GM12878 (cell line): ENCODE results near the gene LARGE1. TPM values are rescaled to one million over a fixed set of nuclear protein-coding genes. Genes with fewer than 3 reads are reported as not detected.

Experiments used
- CEBPB ChIP-seq, 2 experiments: fragments of 150-350 bp in 1 of 2; IDR thresholded peaks; 2 replicates each; pipeline ENCODE4 v1.6.1; 2012 to 2014; ENCODE audit warnings: low read depth in 2 of 2, low read length in 2 of 2, borderline replicate concordance in 1 of 2, inconsistent platforms in 1 of 2
- CHD1 ChIP-seq: IDR thresholded peaks from 2 replicates; pipeline ENCODE4 v1.6.1; 2012; ENCODE audit warnings: low read depth, low read length, improper control_type of control experiment
- HDAC6 ChIP-seq: fragments of 200-600 bp; sonication (generic); IDR thresholded peaks from one replicate; pipeline ENCODE4 v1.8.0; 2017; ENCODE audit warnings: antibody characterized with exemption; ENCODE audit not compliant: unreplicated experiment
- JUND ChIP-seq: IDR thresholded peaks from 2 replicates; pipeline ENCODE4 v1.6.1; 2012; ENCODE audit warnings: low read depth, mild to moderate bottlenecking, low read length, improper control_type of control experiment, moderate library complexity
- NBN ChIP-seq: fragments of 450-650 bp; IDR thresholded peaks from 2 replicates; pipeline ENCODE4 v1.6.1; 2016
- RCOR1 ChIP-seq: conservative IDR thresholded peaks from 2 replicates; pipeline ENCODE4 v1.6.1; 2012; ENCODE audit warnings: low read depth, low read length, improper control_type of control experiment
- SIX5 ChIP-seq: IDR thresholded peaks from 2 replicates; pipeline ENCODE4 v1.6.1; 2011; ENCODE audit warnings: mild to moderate bottlenecking, low read depth, low read length, moderate library complexity; ENCODE audit not compliant: severe bottlenecking
- SMAD1 ChIP-seq: fragments of 450-650 bp; IDR thresholded peaks from 2 replicates; pipeline ENCODE4 v1.6.1; 2018; ENCODE audit warnings: mild to moderate bottlenecking, low read depth; ENCODE audit not compliant: partially characterized antibody
- polyA plus RNA-seq, 11 experiments: library from polyadenylated mRNA; depleted of rRNA in 4 of 11; unstranded in 6 of 11; stranded (reverse) in 5 of 11; fragments of >200 nt; fragmentation: Nextera tagmentation in 4 of 11; fragmentation: Illumina TruSeq in 1 of 11; extraction: Ambion mirVana in 4 of 11; extraction: Trizol in 1 of 11; gene quantifications; 1 replicate in 1 of 11; 2 replicates in 10 of 11; pipeline versions ENCODE4 v1.2.1 to v1.2.3, GENCODE V29; 2011 to 2016; ENCODE audit warnings: inconsistent platforms in 2 of 11, missing spikeins in 2 of 11, low read depth in 1 of 11
- total RNA-seq, 4 experiments: library from RNA; depleted of rRNA in 3 of 4; stranded (reverse); fragments of >200 nt in 3 of 4; fragmentation: Illumina TruSeq in 1 of 4; extraction: Trizol in 1 of 4; gene quantifications; 2 replicates each; pipeline versions ENCODE4 v1.2.1 to v1.2.3, GENCODE V29; 2013 to 2021
- TF ChIP-seq, protein P1 (sequence below): fragments of 450-650 bp; IDR thresholded peaks from 2 replicates; pipeline ENCODE4 v1.6.1; 2018; ENCODE audit warnings: mild to moderate bottlenecking, low read depth, moderate library complexity; ENCODE audit not compliant: partially characterized antibody
- TF ChIP-seq, protein P2 (sequence below): IDR thresholded peaks from 2 replicates; pipeline ENCODE4 v1.6.1; 2012; ENCODE audit warnings: low read depth, low read length, improper control_type of control experiment
- TF ChIP-seq, protein P3 (sequence below): fragments of 450-650 bp; IDR thresholded peaks from 2 replicates; pipeline ENCODE4 v1.6.1; 2017; ENCODE audit warnings: borderline replicate concordance
- TF ChIP-seq, protein P4 (sequence below): fragments of 450-650 bp; IDR thresholded peaks from 2 replicates; pipeline ENCODE4 v1.6.1; 2016; ENCODE audit warnings: mild to moderate bottlenecking, moderate library complexity, borderline replicate concordance
- TF ChIP-seq, protein P5 (sequence below), 3 experiments: IDR thresholded peaks in 2 of 3; conservative IDR thresholded peaks in 1 of 3; 2 replicates each; pipeline ENCODE4 v1.5.1; 2011; ENCODE audit warnings: low read depth in 3 of 3, low read length in 3 of 3, mild to moderate bottlenecking in 3 of 3, control low read depth in 2 of 3, moderate library complexity in 2 of 3, inconsistent platforms in 1 of 3, mixed read lengths in 1 of 3; ENCODE audit not compliant: control insufficient read depth in 2 of 3, insufficient read depth in 1 of 3; ENCODE audit errors: extremely low read depth in 1 of 3
- TF ChIP-seq, protein P6 (sequence below): fragments of 450-650 bp; conservative IDR thresholded peaks from 2 replicates; pipeline ENCODE4 v1.6.1; 2017; ENCODE audit warnings: mild to moderate bottlenecking, moderate library complexity

Gene LARGE1
- total and polyA plus RNA-seq, 10 of the 15 experiments (the other 5 are each of a cell fraction or from before 2014, with no cell fraction given) = 3.2 to 41.4 (median 17.3) TPM

DNA sequence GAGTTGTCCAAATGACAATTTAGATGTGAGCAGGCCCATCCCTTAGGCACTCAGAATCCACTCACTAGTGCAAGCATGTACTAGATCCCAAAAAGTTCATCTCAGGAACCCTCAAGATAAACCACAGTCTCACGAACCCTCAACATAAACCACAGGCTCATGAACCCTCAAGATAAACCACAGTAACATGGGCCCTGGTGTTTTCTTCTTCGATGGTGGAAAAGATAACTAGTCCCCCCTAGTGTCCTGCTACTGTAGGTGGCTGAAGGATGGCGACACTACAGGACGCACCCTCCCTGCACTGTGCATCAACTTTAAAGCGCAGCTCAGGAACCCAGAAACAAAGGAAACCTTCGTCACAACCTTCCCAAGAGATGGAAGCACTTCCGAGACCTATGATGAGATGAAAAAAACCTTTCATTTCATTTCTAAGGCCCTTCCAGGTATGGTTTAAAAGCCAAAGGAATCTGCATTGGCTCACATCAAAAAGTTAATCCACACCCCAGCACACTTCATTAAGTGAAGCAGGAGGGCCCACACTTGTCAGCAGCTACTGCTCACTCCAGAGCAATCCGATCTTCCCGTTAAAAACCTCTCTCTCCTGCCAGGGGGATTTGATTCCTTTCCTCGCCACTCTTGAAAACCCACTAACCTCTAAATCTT, 2.4 kb downstream of the LARGE1 start (continued):
- TF ChIP-seq, protein P1, sequence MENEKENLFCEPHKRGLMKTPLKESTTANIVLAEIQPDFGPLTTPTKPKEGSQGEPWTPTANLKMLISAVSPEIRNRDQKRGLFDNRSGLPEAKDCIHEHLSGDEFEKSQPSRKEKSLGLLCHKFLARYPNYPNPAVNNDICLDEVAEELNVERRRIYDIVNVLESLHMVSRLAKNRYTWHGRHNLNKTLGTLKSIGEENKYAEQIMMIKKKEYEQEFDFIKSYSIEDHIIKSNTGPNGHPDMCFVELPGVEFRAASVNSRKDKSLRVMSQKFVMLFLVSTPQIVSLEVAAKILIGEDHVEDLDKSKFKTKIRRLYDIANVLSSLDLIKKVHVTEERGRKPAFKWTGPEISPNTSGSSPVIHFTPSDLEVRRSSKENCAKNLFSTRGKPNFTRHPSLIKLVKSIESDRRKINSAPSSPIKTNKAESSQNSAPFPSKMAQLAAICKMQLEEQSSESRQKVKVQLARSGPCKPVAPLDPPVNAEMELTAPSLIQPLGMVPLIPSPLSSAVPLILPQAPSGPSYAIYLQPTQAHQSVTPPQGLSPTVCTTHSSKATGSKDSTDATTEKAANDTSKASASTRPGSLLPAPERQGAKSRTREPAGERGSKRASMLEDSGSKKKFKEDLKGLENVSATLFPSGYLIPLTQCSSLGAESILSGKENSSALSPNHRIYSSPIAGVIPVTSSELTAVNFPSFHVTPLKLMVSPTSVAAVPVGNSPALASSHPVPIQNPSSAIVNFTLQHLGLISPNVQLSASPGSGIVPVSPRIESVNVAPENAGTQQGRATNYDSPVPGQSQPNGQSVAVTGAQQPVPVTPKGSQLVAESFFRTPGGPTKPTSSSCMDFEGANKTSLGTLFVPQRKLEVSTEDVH = no peak
- TF ChIP-seq RCOR1 (no peak), JUND (no peak), SMAD1 (no peak), HDAC6 (no peak), CHD1 (no peak), CEBPB (IDR thresholded peaks at IDR 0.05; ENCODE audit: borderline replicate concordance in 1 of 2, low read depth in 2 of 2, low read length in 2 of 2) (no peak), SIX5 (no peak), NBN (no peak)
- TF ChIP-seq, protein P2, sequence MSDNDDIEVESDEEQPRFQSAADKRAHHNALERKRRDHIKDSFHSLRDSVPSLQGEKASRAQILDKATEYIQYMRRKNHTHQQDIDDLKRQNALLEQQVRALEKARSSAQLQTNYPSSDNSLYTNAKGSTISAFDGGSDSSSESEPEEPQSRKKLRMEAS = no peak
- TF ChIP-seq, protein P3, sequence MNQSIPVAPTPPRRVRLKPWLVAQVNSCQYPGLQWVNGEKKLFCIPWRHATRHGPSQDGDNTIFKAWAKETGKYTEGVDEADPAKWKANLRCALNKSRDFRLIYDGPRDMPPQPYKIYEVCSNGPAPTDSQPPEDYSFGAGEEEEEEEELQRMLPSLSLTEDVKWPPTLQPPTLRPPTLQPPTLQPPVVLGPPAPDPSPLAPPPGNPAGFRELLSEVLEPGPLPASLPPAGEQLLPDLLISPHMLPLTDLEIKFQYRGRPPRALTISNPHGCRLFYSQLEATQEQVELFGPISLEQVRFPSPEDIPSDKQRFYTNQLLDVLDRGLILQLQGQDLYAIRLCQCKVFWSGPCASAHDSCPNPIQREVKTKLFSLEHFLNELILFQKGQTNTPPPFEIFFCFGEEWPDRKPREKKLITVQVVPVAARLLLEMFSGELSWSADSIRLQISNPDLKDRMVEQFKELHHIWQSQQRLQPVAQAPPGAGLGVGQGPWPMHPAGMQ = peak; percentile 76; the same call in 1 of the 2 replicates
- TF ChIP-seq, protein P4, sequence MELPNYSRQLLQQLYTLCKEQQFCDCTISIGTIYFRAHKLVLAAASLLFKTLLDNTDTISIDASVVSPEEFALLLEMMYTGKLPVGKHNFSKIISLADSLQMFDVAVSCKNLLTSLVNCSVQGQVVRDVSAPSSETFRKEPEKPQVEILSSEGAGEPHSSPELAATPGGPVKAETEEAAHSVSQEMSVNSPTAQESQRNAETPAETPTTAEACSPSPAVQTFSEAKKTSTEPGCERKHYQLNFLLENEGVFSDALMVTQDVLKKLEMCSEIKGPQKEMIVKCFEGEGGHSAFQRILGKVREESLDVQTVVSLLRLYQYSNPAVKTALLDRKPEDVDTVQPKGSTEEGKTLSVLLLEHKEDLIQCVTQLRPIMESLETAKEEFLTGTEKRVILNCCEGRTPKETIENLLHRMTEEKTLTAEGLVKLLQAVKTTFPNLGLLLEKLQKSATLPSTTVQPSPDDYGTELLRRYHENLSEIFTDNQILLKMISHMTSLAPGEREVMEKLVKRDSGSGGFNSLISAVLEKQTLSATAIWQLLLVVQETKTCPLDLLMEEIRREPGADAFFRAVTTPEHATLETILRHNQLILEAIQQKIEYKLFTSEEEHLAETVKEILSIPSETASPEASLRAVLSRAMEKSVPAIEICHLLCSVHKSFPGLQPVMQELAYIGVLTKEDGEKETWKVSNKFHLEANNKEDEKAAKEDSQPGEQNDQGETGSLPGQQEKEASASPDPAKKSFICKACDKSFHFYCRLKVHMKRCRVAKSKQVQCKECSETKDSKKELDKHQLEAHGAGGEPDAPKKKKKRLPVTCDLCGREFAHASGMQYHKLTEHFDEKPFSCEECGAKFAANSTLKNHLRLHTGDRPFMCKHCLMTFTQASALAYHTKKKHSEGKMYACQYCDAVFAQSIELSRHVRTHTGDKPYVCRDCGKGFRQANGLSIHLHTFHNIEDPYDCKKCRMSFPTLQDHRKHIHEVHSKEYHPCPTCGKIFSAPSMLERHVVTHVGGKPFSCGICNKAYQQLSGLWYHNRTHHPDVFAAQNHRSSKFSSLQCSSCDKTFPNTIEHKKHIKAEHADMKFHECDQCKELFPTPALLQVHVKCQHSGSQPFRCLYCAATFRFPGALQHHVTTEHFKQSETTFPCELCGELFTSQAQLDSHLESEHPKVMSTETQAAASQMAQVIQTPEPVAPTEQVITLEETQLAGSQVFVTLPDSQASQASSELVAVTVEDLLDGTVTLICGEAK = no peak
- TF ChIP-seq, protein P5, sequence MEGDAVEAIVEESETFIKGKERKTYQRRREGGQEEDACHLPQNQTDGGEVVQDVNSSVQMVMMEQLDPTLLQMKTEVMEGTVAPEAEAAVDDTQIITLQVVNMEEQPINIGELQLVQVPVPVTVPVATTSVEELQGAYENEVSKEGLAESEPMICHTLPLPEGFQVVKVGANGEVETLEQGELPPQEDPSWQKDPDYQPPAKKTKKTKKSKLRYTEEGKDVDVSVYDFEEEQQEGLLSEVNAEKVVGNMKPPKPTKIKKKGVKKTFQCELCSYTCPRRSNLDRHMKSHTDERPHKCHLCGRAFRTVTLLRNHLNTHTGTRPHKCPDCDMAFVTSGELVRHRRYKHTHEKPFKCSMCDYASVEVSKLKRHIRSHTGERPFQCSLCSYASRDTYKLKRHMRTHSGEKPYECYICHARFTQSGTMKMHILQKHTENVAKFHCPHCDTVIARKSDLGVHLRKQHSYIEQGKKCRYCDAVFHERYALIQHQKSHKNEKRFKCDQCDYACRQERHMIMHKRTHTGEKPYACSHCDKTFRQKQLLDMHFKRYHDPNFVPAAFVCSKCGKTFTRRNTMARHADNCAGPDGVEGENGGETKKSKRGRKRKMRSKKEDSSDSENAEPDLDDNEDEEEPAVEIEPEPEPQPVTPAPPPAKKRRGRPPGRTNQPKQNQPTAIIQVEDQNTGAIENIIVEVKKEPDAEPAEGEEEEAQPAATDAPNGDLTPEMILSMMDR (IDR thresholded peaks at IDR 0.05 in 2 of 3, conservative IDR thresholded peaks at IDR 0.05 in 1 of 3; ENCODE audit: control insufficient read depth in 2 of 3, extremely low read depth in 1 of 3, insufficient read depth in 1 of 3, low read depth in 3 of 3, low read length in 3 of 3) = peak; percentile 55 to 73 (median 63); a peak in 5 of 6 replicates
- TF ChIP-seq, protein P6, sequence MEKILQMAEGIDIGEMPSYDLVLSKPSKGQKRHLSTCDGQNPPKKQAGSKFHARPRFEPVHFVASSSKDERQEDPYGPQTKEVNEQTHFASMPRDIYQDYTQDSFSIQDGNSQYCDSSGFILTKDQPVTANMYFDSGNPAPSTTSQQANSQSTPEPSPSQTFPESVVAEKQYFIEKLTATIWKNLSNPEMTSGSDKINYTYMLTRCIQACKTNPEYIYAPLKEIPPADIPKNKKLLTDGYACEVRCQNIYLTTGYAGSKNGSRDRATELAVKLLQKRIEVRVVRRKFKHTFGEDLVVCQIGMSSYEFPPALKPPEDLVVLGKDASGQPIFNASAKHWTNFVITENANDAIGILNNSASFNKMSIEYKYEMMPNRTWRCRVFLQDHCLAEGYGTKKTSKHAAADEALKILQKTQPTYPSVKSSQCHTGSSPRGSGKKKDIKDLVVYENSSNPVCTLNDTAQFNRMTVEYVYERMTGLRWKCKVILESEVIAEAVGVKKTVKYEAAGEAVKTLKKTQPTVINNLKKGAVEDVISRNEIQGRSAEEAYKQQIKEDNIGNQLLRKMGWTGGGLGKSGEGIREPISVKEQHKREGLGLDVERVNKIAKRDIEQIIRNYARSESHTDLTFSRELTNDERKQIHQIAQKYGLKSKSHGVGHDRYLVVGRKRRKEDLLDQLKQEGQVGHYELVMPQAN = no peak
